ENCODE measurements around the gene SOCS6. TPM values are rescaled to one million over a fixed set of nuclear protein-coding genes. Genes with fewer than 3 reads are reported as not detected.
"Not testable (repeated sequence)": the region's sequence is repeated elsewhere in the genome, so short reads cannot be mapped to it uniquely, and the experiment has no call there.

Gene SOCS6, protein sequence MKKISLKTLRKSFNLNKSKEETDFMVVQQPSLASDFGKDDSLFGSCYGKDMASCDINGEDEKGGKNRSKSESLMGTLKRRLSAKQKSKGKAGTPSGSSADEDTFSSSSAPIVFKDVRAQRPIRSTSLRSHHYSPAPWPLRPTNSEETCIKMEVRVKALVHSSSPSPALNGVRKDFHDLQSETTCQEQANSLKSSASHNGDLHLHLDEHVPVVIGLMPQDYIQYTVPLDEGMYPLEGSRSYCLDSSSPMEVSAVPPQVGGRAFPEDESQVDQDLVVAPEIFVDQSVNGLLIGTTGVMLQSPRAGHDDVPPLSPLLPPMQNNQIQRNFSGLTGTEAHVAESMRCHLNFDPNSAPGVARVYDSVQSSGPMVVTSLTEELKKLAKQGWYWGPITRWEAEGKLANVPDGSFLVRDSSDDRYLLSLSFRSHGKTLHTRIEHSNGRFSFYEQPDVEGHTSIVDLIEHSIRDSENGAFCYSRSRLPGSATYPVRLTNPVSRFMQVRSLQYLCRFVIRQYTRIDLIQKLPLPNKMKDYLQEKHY
- total RNA-seq: 10 to 100 TPM; 17.9 to 32.9 (median 20.6) TPM

DNA sequence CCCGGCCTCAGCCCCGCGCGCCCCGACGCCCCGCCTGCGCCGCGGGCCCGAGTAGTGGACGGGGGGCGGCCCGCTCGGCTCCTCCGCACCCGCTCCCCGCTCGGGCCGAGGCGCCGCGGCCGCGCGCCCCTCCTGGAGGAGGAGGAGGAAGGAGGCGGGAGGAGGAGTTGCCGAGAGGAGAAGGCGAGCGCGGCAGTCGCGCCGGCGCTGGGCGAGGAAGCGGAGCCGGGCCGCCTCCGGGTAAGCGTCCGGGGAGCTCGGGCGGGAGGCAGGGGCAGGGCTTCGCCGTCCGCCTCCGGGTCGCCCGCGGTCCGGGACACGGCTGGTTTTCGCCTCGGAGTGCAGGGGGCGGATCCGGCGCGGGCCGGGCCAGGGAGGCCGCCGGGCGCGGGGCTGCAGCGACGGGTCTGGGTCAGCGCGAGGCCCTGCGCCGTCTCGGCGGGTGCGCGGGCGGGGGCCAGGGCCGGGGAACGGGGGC, at the start of gene SOCS6:
Gene SOCS6 (plus strand): TSS at position 195 of the 478 bp plus-strand sequence. CDS start 35,624 bp downstream, outside the sequence.
- H3K36me3 ChIP-seq: no peaks in the 10 kb centered on the region
- peak within 1 kb of the TSS; percentile 73 to 93 (median 75) for H3K4me3 ChIP-seq
- intact Hi-C loops (cut with DNase I; ENCODE audit: low total_unique reads): loop anchor here (5.0 kb wide), 1 partner anchor 1367 kb away; no protein-coding TSS in a partner anchor
- H3K27me3 ChIP-seq: no peaks in the 10 kb centered on the region
- H3K27ac ChIP-seq: peak within 1 kb of the TSS; percentile 88 to 95
- DNase-seq (ENCODE audit: low spot score in 2 of 2): peak in 1 of 2 donors; percentile 57
- no peak for TF ChIP-seq POLR2A (IDR thresholded peaks at IDR 0.05)
- no peak for TF ChIP-seq CTCF (IDR thresholded peaks at IDR 0.05)
- TF ChIP-seq POLR2AphosphoS5 (IDR thresholded peaks at IDR 0.05): peak; percentile 26 to 66 (median 39)
- H3K4me1 ChIP-seq: peaks cover 7% of the 10 kb centered on the region in 2 donors
- no peaks in the 10 kb centered on the region for H3K9me3 ChIP-seq

GRCh38 chr18:70243131-70243929, 45.5 kb upstream of the SOCS6 start:
- Histone ChIP-seq H3K9me3 (no peaks in the 10 kb centered on the region), H3K36me3 (no peaks in the 10 kb centered on the region), H3K4me1 (no peaks in the 10 kb centered on the region), H3K4me3 (no peak overlapping the region), H3K27me3 (no peaks in the 10 kb centered on the region), H3K27ac (peak overlapping the region in 1 of 2 donors; percentile 40)
- no peak for DNase-seq (ENCODE audit: low spot score in 2 of 2)
- no peak for TF ChIP-seq POLR2AphosphoS5 (IDR thresholded peaks at IDR 0.05)
- TF ChIP-seq CTCF (IDR thresholded peaks at IDR 0.05): no peak
- no peak for TF ChIP-seq POLR2A (IDR thresholded peaks at IDR 0.05)
- intact Hi-C loops (cut with DNase I; ENCODE audit: low total_unique reads): no loop called here

- intact Hi-C loops (cut with DNase I; ENCODE audit: low total_unique reads): no loop called here
- H3K27ac ChIP-seq: no peak overlapping the region
- H3K4me3 ChIP-seq: no peak overlapping the region
- no peaks in the 10 kb centered on the region for H3K27me3 ChIP-seq
- TF ChIP-seq CTCF (IDR thresholded peaks at IDR 0.05) (no peak), POLR2AphosphoS5 (IDR thresholded peaks at IDR 0.05) (no peak), POLR2A (IDR thresholded peaks at IDR 0.05) (no peak)
- H3K4me1 ChIP-seq: no peaks in the 10 kb centered on the region
- DNase-seq (ENCODE audit: low spot score in 2 of 2): no peak
- no peaks in the 10 kb centered on the region for H3K36me3 ChIP-seq
- no peaks in the 10 kb centered on the region for H3K9me3 ChIP-seq
Measured at GRCh38 chr18:70246061-70246466, 42.8 kb upstream of the SOCS6 start.

GRCh38 chr18:70249118-70249517, 39.7 kb upstream of the SOCS6 start:
- DNase-seq (ENCODE audit: low spot score in 2 of 2): no peak
- H3K27ac ChIP-seq: no peak overlapping the region
- no peaks in the 10 kb centered on the region for H3K4me1 ChIP-seq
- intact Hi-C loops (cut with DNase I; ENCODE audit: low total_unique reads): no loop called here
- TF ChIP-seq CTCF (IDR thresholded peaks at IDR 0.05): no peak
- no peak for TF ChIP-seq POLR2A (IDR thresholded peaks at IDR 0.05)
- TF ChIP-seq POLR2AphosphoS5 (IDR thresholded peaks at IDR 0.05): no peak
- no peaks in the 10 kb centered on the region for H3K36me3 ChIP-seq
- H3K9me3 ChIP-seq: no peaks in the 10 kb centered on the region
- H3K4me3 ChIP-seq: no peak overlapping the region
- no peaks in the 10 kb centered on the region for H3K27me3 ChIP-seq

GRCh38 chr18:70249861-70250260, 39.0 kb upstream of the SOCS6 start:
- DNase-seq (ENCODE audit: low spot score in 2 of 2); H3K4me1 ChIP-seq; H3K27ac ChIP-seq; H3K27me3 ChIP-seq; H3K9me3 ChIP-seq; H3K36me3 ChIP-seq; intact Hi-C loops (cut with DNase I; ENCODE audit: low total_unique reads); H3K4me3 ChIP-seq: not testable (repeated sequence)

Measured in breast epithelium (tissue), 4 donors.